Muscle layer of colon (tissue), 2 donors: Measurements from ENCODE around the gene SLC35G4.
"Not testable (repeated sequence)": the region's sequence is repeated elsewhere in the genome, so short reads cannot be mapped to it uniquely, and the experiment has no call there.

Source experiments
- H3K27ac ChIP-seq: one replicate; pipeline ENCODE4 v1.7.0; 2013; ENCODE audit warnings: low read depth, mild to moderate bottlenecking, low read length, moderate library complexity
- H3K27me3 ChIP-seq, 2 donors: one replicate each; pipeline ENCODE4 v1.7.0; 2013; ENCODE audit warnings: low read length in 2 of 2, mild to moderate bottlenecking in 2 of 2; ENCODE audit not compliant: insufficient read depth in 2 of 2, control insufficient read depth in 1 of 2
- H3K36me3 ChIP-seq: one replicate; pipeline ENCODE4 v1.7.0; 2013; ENCODE audit warnings: mild to moderate bottlenecking, low read length; ENCODE audit not compliant: insufficient read depth
- H3K4me1 ChIP-seq: one replicate; pipeline ENCODE4 v1.7.0; 2013; ENCODE audit warnings: mild to moderate bottlenecking, low read length; ENCODE audit not compliant: insufficient read depth
- H3K4me3 ChIP-seq, 2 donors: one replicate each; pipeline ENCODE4 v1.7.0; 2013; ENCODE audit warnings: low read length in 2 of 2, low read depth in 1 of 2, mild to moderate bottlenecking in 1 of 2, moderate library complexity in 1 of 2
- H3K9ac ChIP-seq: one replicate; pipeline ENCODE4 v1.7.0; 2013; ENCODE audit warnings: low read length
- H3K9me3 ChIP-seq: one replicate; pipeline ENCODE4 v1.7.0; 2013; ENCODE audit warnings: mild to moderate bottlenecking, low read length
- donor health status: abdominal sarcoma.
- donor health status: Adenocarcinoma of cecum.

The SLC35G4 gene

DNA sequence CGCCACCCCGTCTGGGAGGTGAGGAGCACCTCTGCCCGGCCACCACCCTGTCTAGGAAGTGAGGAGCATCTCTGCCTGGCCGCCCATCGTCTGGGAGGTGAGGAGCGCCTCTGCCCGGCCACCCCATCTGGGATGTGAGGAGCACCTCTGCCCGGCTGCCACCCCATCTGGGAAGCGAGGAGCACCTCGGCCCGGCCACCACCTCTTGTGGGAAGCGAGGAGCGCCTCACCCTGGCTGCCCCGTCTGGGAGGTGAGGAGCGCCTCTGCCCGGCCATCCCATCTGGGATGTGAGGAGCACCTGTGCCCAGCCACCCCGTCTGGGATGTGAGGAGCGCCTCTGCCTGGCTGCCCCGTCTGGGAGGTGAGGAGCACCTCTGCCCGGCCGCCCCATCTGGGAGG lies 4.6 kb downstream of the SLC35G4 start:
- not testable (repeated sequence) for H3K9me3 ChIP-seq, H3K36me3 ChIP-seq, H3K27ac ChIP-seq, H3K27me3 ChIP-seq, H3K4me3 ChIP-seq, H3K9ac ChIP-seq, H3K4me1 ChIP-seq

DNA sequence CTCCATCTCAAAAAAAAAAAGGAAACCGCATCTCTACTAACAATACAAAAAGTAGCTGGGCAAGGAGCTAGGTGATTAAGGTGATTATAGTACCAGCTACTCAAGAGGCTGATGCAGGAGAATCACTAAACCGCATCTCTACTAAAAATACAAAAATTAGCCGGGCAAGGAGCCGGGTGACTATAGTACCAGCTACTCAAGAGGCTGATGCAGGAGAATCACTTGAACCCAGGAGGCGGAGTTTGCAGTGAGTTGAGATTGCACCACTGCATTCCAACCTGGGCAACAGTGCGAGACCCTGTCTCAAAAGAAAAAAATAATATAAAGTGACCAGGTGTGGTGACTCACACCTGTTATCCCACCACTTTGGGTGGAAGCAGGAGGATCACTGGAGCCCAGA lies 5.6 kb downstream of the SLC35G4 start:
- H3K27ac ChIP-seq, H3K4me1 ChIP-seq, H3K4me3 ChIP-seq, H3K9ac ChIP-seq, H3K27me3 ChIP-seq, H3K9me3 ChIP-seq, H3K36me3 ChIP-seq: not testable (repeated sequence)

DNA sequence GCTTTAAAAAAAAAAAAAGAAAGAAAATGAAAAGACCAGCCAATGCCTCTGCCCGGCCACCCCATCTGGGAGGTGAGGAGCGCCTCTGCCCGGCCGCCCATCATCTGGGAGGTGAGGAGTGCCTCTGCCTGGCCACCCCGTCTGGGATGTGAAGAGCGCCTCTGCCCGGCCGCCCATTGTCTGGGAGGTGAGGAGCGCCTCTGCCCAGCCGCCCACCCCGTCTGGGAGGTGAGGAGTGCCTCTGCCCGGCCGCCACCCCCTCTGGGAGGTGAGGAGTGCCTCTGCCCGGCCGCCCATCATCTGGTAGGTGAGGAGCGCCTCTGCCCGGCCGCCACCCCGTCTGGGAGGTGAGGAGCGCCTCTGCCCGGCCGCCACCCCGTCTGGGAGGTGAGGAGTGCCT lies 37.9 kb downstream of the SLC35G4 start:
- H3K4me3 ChIP-seq = not testable (repeated sequence)

DNA sequence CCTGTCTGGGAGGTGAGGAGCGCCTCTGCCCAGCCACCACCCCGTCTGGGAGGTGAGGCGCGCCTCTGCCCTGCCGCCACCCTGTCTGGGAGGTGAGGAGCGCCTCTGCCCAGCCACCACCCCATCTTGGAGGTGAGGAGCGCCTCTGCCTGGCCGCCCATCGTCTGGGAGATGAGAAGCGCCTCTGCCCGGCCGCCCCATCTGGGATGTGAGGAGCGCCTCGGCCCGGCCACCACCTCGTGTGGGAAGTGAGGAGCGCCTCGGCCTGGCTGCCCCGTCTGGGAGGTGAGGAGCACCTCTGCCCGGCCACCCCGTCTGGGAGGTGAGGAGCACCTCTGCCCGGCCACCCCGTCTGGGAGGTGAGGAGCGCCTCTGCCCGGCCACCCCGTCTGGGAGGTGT lies 38.4 kb downstream of the SLC35G4 start:
- H3K4me3 ChIP-seq, H3K27ac ChIP-seq, H3K9ac ChIP-seq, H3K36me3 ChIP-seq, H3K27me3 ChIP-seq, H3K4me1 ChIP-seq, H3K9me3 ChIP-seq: not testable (repeated sequence)

More for the DNA sequence above, 37.9 kb downstream of the SLC35G4 start:
- H3K36me3 ChIP-seq, H3K4me1 ChIP-seq, H3K9ac ChIP-seq, H3K27ac ChIP-seq, H3K9me3 ChIP-seq, H3K27me3 ChIP-seq: not testable (repeated sequence)

GRCh38 chr18:11649839-11650238 lies 40.4 kb downstream of the SLC35G4 start:
- Histone ChIP-seq H3K4me3 (no peak overlapping the region), H3K27me3 (no peaks in the 10 kb centered on the region), H3K9ac (no peak overlapping the region), H3K27ac (no peak overlapping the region), H3K4me1 (no peaks in the 10 kb centered on the region), H3K36me3 (no peaks in the 10 kb centered on the region), H3K9me3 (peaks cover 8% of the 10 kb centered on the region)

DNA sequence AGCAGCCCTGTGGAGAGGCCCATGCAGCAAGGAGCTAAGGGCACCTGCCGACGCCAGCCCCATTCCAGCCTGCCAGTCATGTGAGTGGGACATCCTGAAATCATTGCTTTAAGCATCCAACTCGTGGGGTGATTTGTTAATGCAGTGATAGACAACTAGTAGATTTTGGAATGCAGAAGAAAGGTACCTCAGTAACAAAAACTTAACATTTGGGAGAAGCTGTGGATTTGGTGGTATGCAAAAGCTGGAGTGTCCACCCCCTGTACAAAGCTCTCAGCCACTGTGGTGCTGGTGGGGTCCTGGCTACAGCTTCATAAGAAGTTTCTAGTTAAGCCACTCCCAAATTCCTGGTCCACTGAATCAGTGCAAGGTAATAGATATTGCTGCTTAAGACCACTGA lies 42.5 kb downstream of the SLC35G4 start:
- Histone ChIP-seq H3K27ac (no peak overlapping the region), H3K27me3 (peaks cover 0 to 4% of the 10 kb centered on the region in 2 donors), H3K9ac (no peak overlapping the region)

GRCh38 chr18:11653521-11653920 lies 44.1 kb downstream of the SLC35G4 start:
- H3K27ac ChIP-seq = no peak overlapping the region
- H3K9ac ChIP-seq = no peak overlapping the region
- peaks cover 6% of the 10 kb centered on the region for H3K4me1 ChIP-seq
- H3K9me3 ChIP-seq = peaks cover 8% of the 10 kb centered on the region
- no peaks in the 10 kb centered on the region for H3K36me3 ChIP-seq
- H3K27me3 ChIP-seq = peaks cover 4% of the 10 kb centered on the region in 2 donors
- no peak overlapping the region for H3K4me3 ChIP-seq

More for the DNA sequence above, 42.5 kb downstream of the SLC35G4 start:
- H3K36me3 ChIP-seq = no peaks in the 10 kb centered on the region
- no peak overlapping the region for H3K4me3 ChIP-seq
- H3K4me1 ChIP-seq = peaks cover 6% of the 10 kb centered on the region
- H3K9me3 ChIP-seq = peaks cover 8% of the 10 kb centered on the region

- H3K4me3 ChIP-seq = no peak overlapping the region
Measured at GRCh38 chr18:11654736-11655605, 45.6 kb downstream of the SLC35G4 start.

DNA sequence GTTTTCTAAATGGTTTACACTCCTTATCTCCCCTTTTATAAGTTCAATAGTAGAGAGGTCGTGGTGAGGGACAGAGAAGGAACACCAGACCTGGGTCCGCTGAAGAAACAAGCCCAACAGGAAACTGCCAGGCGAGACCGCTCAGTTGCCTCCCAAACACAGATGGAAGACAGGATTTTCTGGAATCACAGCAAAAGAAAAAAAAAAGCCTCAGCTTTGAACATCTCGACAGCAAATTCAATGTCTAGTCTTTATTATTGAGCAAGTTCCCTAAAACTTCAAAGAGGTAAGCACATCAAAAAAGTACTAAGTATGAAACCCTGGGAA lies 46.2 kb downstream of the SLC35G4 start:
- H3K4me3 ChIP-seq = no peak overlapping the region

More at GRCh38 chr18:11654736-11655605, 45.6 kb downstream of the SLC35G4 start:
- no peak overlapping the region for H3K9ac ChIP-seq
- peaks cover 6% of the 10 kb centered on the region for H3K4me1 ChIP-seq
- no peaks in the 10 kb centered on the region for H3K36me3 ChIP-seq
- H3K9me3 ChIP-seq = peaks cover 4% of the 10 kb centered on the region
- peaks cover 4% of the 10 kb centered on the region in 2 donors for H3K27me3 ChIP-seq
- H3K27ac ChIP-seq = no peak overlapping the region

GRCh38 chr18:11657152-11657551 lies 47.8 kb downstream of the SLC35G4 start:
- no peak overlapping the region for H3K4me3 ChIP-seq
- peaks cover 6% of the 10 kb centered on the region for H3K4me1 ChIP-seq
- peaks cover 4% of the 10 kb centered on the region in 2 donors for H3K27me3 ChIP-seq
- H3K9me3 ChIP-seq = no peaks in the 10 kb centered on the region
- H3K36me3 ChIP-seq = no peaks in the 10 kb centered on the region
- H3K27ac ChIP-seq = no peak overlapping the region
- H3K9ac ChIP-seq = no peak overlapping the region

More for the DNA sequence above, 46.2 kb downstream of the SLC35G4 start:
- H3K4me1 ChIP-seq = peaks cover 6% of the 10 kb centered on the region
- H3K27ac ChIP-seq = no peak overlapping the region
- H3K27me3 ChIP-seq = peaks cover 4% of the 10 kb centered on the region in 2 donors
- no peaks in the 10 kb centered on the region for H3K9me3 ChIP-seq
- H3K9ac ChIP-seq = no peak overlapping the region
- H3K36me3 ChIP-seq = no peaks in the 10 kb centered on the region

GRCh38 chr18:11657554-11657953 lies 48.2 kb downstream of the SLC35G4 start:
- Histone ChIP-seq H3K4me1 (peaks cover 6% of the 10 kb centered on the region), H3K27me3 (peaks cover 4% of the 10 kb centered on the region in 2 donors), H3K27ac (no peak overlapping the region), H3K9me3 (no peaks in the 10 kb centered on the region), H3K4me3 (no peak overlapping the region), H3K36me3 (no peaks in the 10 kb centered on the region), H3K9ac (no peak overlapping the region)

DNA sequence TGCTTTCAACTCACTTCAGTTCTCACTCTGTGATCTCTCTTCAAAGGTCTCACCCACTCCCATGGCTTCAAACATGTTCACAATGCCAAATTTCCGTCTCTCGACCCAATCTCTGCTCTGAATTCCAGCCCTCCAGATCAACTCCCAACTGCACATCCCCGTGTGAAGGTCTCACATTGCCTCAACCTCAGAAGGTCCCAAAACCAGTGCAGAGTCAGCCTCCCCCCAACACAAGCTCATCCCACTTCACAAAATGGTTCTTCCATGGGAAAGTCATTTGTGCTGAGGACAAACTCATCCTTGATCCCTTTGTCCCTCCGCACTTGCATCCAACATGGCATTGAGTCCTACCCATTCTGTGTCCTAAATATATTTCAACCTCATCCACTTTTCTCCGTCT lies 48.6 kb downstream of the SLC35G4 start:
- H3K9me3 ChIP-seq = no peaks in the 10 kb centered on the region
- H3K27ac ChIP-seq = no peak overlapping the region
- no peak overlapping the region for H3K4me3 ChIP-seq
- peaks cover 6% of the 10 kb centered on the region for H3K4me1 ChIP-seq
- peaks cover 4% of the 10 kb centered on the region in 2 donors for H3K27me3 ChIP-seq
- no peak overlapping the region for H3K9ac ChIP-seq
- H3K36me3 ChIP-seq = no peaks in the 10 kb centered on the region
